ENCODE results near the gene STOX1.

- TF ChIP-seq CTCF (IDR thresholded peaks at IDR 0.05) (no peak), POLR2A (IDR thresholded peaks at IDR 0.05) (no peak)
Observed at GRCh38 chr10:68831961-68832455, 4.7 kb downstream of the STOX1 start.
